ENCODE measurements around the gene CLMN.

Gene CLMN

DNA sequence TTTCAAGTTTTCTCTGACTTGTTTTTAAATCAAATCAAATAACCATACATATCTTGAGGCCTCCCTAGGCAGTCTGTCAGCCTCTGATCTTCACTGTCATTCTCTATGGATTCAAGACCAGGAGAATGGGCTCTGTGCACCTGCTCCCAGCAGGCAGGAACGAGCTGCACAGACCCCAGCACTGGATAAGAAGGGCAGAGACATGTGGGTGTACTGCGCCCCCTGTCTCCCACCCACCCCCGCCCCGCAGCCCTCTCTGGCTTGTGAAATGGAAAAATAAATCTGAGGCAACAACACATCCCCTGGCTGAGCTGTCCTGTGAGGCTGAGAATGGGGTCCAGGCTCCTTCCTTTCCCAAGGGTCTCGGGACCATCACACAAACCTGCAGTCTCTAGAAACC, 26.3 kb downstream of the CLMN start:
- no peak for DNase-seq (ENCODE audit: low read depth)
- no peak overlapping the region for H3K4me3 ChIP-seq (ENCODE audit: low read length)
- TF ChIP-seq, protein P1, sequence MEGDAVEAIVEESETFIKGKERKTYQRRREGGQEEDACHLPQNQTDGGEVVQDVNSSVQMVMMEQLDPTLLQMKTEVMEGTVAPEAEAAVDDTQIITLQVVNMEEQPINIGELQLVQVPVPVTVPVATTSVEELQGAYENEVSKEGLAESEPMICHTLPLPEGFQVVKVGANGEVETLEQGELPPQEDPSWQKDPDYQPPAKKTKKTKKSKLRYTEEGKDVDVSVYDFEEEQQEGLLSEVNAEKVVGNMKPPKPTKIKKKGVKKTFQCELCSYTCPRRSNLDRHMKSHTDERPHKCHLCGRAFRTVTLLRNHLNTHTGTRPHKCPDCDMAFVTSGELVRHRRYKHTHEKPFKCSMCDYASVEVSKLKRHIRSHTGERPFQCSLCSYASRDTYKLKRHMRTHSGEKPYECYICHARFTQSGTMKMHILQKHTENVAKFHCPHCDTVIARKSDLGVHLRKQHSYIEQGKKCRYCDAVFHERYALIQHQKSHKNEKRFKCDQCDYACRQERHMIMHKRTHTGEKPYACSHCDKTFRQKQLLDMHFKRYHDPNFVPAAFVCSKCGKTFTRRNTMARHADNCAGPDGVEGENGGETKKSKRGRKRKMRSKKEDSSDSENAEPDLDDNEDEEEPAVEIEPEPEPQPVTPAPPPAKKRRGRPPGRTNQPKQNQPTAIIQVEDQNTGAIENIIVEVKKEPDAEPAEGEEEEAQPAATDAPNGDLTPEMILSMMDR (conservative IDR thresholded peaks at IDR 0.05; ENCODE audit: low read depth, low read length) = no peak

DNA sequence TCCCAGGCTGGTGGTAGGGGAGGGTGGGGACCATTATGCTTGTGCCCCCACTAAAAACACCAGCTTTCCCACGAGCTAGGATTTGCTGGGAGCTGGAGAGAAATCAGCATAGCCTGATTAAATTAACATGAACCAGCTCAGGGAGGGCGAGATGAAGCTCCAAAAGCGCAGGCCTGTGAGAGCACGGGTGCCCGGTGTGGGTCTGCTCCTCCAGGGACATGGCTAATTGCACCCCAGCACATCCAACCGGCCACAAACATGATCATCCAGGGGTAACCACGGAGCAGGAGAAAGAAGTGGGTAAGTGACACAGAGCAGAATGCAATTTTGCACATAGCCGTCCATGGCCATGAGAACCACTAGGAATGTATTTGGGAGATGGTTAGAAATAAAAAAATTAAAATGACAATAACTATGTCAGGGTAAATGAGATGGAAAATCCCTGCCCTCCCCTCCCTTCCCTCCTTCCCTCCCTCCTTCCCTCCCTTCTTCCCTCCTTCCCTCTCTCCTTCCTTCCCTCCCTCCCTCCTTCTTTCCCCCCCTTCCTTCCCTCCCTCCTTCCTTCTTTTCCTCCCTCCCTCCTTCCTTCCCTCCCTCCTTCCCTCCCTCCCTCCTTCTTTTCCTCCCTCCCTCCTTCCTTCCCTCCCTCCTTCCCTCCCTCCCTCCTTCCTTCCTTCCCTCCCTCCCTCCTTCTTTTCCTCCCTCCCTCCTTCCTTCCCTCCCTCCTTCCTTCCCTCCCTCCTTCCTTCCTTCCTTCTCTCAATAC, 26.9 kb downstream of the CLMN start:
- no peak overlapping the region for H3K4me3 ChIP-seq (ENCODE audit: low read length)
- DNase-seq (ENCODE audit: low read depth) = no peak
- TF ChIP-seq, protein P1 (conservative IDR thresholded peaks at IDR 0.05; ENCODE audit: low read depth, low read length) = no peak

DNA sequence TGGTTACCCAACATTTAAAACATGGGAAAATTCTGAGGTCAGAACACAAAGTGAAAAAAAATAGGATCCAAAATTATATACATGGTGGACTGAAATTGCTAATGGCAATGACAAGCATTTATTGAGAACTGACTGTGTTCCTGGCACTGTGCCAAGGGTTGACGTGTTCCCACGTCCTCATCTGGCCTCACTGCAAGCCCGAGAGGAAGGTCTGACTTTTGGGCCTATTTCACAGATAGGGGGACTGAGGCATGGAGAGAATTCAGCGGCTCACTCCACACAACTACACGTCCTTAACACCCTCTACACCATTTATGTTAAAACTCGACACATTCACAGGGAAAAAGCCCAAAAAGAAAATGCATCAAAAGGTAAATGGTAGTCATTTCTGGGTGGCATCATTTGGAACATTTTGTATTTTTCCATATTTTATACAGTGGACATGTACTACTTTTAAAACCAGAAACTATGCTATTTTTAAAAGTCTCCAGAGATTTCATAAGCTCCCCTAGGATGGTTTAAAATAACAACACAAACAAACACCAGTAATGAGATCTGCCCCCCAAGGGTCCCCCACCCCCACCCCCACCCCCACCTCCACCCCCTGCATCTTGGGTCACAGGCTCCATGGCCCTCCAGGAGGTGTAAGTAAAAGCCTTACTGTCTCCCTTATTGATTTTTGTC, 27.7 kb downstream of the CLMN start:
- H3K4me3 ChIP-seq (ENCODE audit: low read length) = no peak overlapping the region
- no peak for DNase-seq (ENCODE audit: low read depth)
- TF ChIP-seq, protein P1 (conservative IDR thresholded peaks at IDR 0.05; ENCODE audit: low read depth, low read length) = no peak

DNA sequence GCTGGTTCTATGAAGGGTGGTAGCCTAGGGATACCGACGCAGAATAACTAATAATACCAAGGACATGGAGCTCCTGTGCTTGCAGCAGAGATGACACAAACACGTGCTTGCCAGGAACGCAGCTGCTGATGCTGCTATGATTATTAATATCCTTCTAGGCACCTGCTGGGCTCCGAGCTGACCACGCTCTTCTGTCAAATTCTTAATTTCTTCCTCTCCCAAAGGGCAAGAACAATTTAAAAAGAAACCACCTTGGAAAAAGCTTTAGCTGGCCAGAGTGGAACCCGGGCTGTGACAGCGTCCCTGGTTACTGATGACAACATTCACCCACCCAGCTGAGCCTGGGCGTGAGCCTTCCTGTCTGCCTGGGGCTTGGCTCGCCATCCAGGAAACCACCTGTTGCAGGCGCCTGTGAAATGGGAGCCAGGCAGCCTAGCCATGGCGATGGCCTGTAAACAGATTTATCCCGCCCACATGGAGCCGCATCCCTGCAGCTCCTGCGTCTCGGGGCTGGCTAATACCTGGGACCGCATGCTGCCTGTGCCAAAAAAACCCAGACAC, 28.8 kb downstream of the CLMN start:
- TF ChIP-seq, protein P1 (conservative IDR thresholded peaks at IDR 0.05; ENCODE audit: low read depth, low read length) = no peak
- DNase-seq (ENCODE audit: low read depth) = no peak
- no peak overlapping the region for H3K4me3 ChIP-seq (ENCODE audit: low read length)

DNA sequence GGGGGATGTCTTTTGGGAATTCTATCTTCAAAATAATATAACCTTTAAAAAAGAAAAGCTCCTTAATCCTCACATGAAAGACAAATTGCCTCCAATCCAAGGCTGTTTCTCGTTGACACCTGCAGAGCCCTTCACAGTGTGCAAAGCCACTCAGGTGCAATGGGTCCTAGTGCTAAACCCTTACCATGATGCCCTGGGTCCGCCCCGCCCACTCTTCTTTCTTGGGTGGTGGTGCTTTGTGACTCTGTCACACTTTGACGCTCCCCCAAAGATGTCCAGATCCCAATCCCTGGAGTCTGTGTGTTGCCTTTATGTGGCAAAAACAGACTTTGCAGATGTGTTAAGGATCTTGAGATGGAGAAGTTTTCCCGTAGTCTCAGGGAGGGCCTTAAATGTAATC, 29.7 kb downstream of the CLMN start:
- no peak overlapping the region for H3K4me3 ChIP-seq (ENCODE audit: low read length)
- DNase-seq (ENCODE audit: low read depth) = no peak
- TF ChIP-seq, protein P1 (conservative IDR thresholded peaks at IDR 0.05; ENCODE audit: low read depth, low read length) = no peak

DNA sequence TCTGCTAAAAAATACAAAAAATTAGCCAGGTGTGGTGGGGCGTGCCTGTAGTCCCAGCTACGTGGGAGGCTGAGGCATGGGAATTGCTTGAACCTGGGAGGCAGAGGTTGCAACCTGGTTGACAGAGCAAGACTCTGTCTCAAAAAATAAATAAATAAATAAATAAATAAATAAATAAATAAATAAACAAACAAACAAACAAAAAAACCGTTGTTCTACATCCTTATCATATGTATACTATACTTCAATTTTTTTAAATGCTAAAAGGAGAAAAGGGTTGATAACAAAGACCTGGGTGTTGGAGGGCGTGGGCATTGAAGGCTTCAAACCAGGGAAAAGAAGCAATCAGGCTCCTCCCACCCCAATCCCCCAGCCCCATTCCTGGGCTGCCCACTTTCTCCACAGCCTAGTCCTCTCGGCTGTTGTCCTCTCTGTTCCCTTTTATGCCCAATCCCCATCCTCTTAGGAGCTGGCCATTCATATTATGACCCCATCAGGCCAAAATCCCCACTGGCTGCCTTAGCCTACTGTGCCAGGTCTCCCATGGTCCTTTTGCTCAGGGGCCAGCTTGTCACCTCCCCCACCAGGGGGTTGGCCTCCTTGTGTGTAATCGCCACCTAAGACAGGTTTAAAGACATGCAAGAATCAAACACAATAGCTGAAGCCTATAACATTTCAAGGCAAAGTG, 30.2 kb downstream of the CLMN start:
- TF ChIP-seq, protein P1 (conservative IDR thresholded peaks at IDR 0.05; ENCODE audit: low read depth, low read length) = no peak
- DNase-seq (ENCODE audit: low read depth) = no peak
- H3K4me3 ChIP-seq (ENCODE audit: low read length) = no peak overlapping the region
